Measurements from ENCODE around the gene TMEM208.

The TMEM208 gene

DNA sequence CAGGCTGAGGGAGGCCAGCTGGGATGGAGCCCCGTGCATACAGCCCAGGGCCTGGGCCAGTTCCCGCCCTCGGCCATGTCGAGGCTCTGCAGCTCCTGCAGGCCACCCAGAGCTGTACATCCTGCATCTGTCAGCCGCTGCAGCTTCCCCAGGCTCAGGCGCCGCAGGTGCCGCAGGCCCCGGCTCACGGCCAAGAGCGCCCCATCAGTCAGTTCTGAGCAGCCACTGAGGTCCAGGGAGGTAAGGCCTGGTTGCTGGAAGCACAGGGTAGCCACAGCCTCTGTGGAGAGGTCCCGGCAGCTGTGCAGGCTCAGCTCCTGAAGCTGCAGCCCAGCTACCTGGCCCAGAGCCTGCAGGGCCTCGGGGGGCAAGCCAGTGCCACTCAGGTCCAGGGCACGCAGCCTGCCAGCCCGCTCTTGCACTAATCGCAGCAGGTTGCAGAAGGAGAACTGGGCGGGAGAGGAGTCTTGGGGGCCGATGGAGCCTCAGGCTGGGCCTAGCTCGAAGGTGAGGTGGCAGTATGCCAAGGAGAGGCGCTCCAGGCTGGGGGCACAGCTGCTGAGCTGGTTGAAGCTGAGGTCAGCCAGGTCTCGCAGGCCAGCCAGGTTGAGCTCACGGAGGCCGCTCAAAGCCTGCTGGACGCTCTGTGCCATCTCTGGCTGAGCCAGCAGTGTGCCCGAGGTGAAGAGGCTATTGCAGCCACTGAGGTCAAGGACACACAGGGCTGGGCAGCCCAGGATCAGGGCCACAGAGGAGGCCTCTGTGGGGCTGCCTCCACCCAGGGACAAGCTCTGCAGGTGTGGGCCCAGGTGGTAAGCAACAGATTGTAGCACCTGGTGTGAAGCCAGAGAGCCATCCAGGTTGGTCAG lies 16.6 kb upstream of the TMEM208 start:
- no peak for DNase-seq

DNA sequence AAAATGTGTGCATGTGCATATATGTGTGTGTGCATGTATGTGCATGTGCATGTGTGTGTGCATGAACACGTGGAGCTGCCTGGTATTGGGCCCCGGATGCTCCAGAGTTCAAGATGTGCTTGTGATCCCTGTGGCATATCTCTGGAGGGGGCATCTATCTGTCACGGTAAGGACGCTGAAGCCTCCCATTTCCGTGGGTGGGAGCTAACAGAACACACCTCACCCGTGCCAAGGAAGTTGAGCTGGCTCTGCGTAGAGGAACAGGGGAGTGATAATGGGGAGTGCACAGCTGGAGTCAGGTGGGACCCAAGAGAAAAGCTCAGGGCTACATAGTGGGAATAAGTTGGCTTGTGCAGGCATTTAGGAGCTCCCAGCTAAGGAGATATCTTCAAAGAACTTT lies 15.3 kb upstream of the TMEM208 start:
- no peak for DNase-seq

DNA sequence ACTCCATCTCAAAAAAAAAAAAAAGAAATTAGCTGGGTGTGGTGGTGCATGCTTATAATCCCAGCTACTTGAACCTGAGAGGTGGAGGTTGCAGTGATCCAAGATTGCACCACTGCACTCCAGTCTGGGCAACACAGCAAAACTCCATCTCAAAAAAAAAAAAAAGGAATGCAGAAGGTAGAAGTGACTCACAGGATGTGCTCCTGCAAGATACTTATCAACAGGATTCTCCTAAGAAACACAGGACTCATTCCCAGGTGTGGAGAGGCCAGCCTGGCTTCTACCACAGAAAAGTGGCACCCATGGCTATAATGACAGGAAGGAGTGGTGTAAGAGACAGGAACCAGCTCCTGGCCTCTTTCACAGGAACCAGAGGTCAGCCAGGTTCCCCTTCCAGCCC lies 14.2 kb upstream of the TMEM208 start:
- no peak for DNase-seq

DNA sequence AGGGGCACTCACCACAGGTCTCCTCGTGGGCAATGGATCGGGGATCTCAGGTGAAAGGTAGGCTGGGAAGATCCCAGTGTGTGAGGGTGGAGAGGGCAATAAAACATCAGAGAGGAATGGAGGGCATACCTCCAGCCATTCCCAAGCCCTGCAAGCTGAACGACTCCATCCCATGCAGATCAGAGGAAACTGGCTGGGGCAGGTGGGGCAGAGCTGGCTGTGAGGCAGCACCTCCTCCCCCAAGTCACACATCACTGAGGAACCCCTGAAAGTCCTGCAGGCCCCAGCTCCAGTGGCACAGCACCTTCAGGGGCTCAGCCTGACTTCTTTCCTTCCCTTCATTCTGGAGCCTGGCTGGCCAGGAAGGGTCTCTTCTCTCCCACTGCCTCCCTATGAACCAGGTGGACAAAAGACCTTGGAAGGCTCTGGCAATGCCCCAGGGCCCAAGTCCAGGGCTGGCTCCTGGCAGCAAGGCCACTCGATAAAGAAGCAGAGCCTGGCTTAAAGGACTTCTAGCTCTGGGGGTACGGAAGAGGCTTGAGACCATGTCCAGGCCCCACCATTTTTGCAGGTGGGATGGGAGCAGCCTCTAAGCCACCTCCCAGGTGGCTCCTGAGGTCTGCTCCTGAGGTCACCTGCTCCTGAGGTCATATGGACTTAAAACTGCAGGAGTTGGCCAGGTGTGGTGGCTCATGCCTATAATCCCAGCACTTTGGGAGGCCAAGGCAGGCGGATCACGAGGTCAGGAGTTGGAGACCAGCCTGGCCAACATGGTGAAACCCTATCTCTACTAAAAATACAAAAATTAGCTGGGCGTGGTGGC lies 13.5 kb upstream of the TMEM208 start:
- DNase-seq, result no peak

DNA sequence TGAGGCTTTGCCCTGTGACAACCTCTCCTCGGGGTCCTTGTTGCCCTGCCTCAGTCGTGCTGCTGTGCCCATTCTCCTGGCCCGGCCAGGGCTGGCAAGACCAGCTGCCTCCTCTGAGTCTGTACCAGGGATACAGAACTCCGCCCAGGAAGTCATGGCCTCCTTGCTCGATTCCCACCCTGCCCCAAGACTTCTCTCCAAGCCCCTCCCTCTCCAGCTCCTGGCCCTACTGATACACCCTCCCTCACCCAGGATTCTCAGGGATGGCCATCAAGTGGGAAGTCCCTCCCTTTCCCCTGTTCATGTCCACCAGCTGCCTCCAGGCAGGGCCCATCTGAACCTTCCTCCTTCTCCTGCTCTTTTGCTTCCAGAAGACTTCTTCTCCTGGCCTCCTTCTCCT lies 11.2 kb upstream of the TMEM208 start:
- DNase-seq, result no peak

DNA sequence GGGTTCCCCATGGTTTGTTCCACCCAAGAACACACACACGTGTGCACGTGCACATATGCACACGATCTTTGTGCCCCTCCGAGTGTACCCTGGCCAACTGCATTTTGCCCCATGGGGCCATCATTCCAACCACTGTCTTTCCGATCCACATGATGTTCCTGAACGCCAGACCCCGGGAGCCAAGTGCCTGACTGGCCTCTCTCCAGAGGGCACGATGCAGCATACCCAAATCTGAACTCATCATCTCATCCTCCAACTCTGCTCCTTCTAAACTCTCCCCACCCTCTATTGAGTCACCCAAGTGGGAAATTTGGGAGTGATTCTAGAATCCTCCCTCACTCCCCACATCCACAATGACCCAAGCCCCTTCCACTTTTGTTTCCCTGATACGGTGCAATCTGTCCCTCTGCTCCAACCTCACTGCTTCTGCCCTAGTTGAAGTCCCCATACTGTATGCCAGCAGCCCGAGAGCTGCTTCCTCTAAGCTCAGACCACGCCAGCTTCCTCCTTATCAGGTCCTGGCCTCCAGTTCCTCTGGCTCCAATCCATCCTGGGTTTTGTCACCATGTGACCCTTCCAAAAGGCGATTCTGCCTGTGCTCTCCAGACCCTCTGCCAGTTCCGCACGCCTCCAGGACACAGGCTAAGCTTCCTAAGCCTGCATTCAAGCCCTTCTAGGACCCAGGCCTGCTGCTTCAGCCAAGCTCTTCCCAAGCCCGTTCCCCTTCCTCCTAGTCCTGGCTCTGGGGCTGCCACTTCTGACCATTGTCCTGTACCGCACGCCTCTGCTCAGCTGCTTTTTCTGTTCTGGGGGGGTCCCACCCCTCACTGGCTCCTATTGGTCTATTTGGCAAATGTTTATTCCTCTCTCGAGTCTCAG lies 10.1 kb upstream of the TMEM208 start:
- DNase-seq, result no peak

DNA sequence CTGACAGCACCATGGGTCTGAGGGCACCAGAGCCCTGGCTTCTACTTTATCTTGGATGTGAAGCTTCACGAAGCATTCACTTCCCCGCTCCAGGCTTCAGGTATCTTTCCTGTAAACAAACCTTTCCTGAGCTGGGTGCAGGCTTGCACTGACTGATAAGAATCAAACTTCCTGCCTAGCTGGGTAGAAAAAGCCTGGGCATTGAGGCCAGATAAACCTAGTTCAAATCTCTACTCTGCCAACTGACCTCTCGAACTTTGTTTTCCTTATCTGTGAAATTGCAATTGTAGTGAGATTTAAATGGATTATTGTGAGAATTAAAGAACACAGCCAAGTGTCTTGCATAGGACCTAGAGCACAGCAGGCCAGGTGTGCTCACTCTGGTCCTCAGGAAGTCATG lies 2.9 kb upstream of the TMEM208 start:
- DNase-seq, result no peak

DNA sequence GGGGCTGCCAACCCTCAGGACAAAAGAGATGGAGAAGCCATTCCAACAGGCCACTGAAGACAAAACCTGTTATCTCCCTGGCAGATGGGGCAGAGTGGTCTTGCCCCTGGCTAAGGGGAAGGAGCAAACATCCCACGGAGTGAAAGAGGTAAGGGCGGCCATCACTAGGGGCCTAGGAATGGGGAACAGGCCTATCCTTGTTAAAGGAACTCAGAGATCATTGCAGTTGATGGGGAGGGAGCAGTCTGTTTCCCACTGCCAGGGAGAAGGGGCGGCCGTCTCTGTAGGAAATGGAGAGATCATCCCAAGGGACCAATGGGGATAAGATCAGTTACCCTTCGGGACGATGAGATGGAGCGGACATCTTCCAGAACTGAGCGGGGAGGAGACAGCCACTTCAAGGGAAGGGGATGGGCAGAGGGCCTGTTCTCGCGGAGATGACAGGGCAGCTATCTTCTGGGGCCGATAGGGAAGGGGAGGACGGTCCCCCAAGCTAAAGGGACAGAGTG lies 581 bp upstream of the TMEM208 start:
- DNase-seq, result no peak

DNA sequence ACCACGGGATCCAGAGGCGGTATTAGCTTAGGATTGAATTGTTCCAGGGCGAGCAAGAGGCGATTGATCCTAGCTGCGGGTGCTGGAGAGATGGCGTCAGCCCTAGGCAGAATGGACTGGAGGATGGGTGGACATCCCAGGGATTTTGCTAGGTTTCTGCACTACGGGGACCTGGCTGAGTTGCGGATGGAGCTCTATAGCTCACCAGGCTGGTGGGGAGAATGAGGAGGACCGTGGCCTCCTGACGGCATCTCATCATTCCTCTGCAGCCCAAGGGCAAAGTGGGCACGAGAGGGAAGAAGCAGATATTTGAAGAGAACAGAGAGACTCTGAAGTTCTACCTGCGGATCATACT lies 614 bp downstream of the TMEM208 start:
- DNase-seq, result no peak

DNA sequence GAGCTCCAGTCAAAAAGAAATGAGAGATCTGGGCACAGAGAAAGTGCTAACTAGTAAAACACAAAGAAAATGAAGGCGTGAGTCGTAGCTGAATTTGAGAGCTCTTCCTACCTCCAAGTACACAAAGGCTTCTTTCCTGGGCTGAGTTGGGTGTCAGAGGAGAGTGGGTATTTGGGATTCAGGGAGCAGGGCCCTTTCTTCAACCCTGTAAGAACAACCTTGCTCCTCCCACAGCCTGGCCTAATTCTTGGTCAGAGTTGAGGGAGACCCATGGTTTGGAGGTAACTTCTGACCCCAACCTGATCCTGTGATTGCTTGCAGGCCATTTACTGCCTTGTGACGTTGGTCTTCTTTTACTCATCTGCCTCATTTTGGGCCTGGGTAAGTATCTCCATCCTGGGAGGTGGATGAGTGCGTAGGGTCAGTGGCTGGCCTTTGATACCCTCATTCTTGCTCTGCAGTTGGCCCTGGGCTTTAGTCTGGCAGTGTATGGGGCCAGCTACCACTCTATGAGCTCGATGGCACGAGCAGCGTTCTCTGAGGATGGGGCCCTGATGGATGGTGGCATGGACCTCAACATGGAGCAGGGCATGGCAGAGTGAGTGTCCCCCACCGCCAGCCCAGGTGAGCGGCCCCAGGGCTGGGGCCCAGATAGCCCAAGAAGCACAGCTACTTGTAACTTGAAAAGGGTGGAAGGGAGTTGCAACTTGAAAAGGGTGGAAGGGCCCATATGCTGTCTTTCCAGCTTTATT lies 1.3 kb downstream of the TMEM208 start:
- DNase-seq, result no peak

DNA sequence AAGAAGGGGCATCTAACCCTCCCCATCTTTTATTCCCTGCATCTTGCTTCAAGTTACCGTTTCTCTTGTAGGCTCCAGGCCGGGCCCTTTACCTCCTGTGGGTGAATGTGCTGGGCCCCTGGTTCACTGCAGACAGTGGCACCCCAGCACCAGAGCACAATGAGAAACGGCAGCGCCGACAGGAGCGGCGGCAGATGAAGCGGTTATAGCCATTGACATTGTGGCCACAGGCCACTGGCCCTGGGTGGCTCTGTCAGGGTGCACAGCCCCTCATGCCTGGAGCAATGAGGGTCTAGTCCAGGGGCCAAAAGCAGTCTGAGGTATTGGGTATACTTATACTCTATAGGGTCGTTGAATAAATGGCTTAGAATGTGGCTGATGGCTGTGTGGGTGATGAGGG lies 2.0 kb downstream of the TMEM208 start:
- no peak for DNase-seq

DNA sequence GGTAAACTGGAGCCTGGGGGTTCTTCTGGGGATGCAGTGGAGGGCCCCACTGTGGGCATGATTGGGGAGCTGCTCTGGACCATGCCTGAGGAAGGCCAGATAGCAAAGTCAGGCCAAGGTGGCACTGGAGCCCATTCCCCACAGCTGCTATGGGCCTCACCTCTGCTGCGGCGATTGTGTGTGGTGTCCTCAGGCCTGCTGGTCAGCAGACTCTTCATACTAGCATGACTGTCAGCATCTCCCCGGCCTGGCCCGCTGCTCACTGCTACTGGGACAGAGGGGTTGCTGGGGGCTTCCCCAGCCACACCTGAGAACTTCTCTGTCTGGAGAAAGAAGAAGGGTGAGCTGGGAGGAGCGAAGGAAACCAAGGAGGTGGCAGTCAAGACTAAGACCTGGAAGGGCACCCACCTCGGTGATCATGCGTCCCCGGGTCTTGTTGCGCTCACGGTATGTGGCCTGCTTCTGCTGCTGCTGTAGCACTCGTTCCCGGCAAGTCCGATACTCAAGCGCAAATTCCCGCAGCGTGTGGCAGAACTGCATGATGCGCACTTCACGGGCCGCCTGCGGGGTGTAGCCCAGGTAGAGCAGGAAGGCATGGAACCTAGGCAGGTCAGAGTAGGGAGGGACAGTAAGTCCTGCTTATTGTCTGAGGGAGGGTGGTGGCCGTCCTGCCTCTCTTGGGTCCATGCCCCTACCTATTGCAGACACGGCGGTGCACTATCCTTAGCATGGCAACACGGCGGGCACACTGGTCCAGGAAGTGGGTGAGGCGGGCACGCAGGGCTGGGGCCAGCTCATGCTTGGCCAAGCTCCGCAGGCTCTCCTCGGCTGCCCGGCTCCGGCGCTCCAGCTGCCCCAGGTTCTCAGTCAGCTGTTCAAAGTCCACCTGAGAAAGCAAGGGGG lies 3.2 kb downstream of the TMEM208 start:
- DNase-seq, result no peak

DNA sequence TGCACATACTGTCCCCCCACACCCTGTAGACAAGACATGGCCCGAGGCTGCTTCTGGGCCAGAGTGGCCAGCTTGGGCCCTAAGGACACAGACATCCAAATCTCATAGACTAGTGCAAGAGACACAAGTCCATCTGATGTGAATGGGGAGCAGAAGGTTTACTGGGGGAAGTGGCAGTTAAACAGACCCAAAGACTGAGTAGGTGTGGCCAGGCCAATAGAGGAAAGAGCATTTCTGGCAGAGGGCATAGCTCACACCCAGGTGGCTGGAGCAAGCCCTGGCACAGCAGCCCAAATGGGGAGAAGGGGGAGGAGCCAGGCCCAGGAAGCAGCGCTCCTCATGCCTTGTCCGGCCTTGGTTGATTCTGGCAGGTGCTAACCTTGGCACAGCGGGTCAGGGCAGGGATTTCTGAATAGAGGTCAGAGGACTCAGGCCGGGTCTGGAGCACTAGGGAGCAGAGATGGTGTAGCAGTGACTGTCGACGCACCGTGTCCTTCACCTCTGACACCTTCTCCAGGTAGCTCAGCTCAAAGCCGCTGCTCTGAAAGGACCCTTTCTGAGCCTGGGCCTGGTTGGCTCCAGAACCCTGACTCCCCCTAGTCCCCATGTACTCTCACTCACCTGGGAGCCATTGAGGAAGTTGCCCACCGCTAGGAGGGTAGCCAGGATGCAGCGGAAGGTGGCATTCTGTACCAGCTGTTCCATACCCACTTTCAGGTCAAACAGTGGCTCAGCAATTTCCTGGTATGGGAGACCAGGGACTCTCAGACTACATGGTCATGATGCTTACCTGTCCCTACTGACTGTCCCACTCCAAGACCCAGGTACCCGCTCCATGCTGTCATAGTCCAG lies 4.1 kb downstream of the TMEM208 start:
- DNase-seq, result no peak

DNA sequence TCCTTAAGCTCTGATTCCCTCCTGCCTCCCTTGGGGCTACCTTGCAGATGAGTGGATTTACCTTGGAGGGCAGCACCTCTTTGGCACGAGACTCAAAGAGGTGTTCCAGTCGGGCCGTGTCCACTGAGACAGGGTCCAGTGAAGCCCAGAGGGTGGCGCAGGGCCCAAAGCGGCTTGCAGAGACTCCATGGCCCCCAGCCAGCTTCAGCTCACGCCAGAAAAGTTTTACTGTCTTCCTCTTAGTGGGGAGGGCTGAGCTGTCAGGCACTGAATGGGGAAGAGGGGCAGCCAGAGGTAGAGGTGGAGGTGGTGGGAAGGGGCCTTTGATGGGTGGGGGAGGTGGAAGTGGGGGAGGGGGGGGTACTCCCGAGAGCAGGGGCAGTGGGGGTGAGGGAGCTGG lies 6.7 kb downstream of the TMEM208 start:
- DNase-seq, result no peak

DNA sequence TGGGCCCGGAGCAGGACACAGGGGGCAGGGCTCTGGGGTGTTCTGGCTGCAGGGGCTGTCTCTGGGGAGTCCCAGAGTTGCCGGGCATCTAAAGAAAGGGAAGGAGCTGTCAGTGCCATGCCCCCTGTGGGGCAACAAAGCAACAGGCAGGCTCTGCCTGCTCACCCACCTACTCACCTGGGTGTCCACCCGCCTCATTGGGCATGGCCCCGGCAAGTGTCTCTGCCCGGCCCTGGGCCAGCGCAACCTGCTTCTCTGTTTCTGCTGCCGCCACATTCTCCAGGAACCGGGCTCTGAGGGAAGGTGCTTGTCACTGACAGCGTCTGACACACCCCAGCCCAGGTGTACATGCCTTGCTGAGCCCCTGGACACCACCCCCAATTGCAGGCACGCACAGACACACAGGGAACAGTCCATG lies 7.3 kb downstream of the TMEM208 start:
- no peak for DNase-seq

DNA sequence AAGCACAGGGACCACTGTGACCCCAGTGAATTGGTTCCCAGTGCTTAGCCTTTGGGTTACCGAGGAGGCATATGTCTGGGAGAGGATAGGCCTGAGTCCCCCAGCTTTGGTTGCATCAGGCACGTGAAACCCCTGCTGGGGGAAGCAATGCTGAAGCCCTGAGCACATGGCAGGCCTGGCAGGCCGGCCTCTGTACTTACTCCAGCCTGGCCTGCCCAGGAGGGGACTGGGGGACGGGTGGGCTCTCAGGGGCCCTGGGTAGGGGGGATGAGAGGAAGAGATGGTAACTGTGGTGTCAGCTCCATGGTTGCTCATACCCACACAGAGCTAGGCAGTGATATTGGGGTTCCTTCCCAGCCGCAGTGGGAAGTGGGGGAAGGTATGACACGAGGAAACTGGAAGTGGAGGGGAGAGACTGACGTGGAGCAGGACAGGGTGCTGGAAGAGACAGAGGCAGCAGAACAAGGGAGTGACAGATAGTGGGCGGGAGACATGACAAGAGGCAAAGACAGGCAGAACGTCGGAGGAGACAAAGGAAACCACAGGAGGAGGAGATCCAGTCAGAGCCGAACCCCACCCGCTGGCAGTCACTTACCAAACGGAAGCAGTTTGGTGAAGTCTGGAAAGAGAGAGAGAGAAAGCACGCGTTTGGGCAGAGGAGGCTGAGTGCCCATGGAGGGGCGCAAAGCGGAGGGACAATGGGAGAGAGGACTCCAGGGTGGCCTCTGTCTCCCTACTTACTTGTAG lies 9.1 kb downstream of the TMEM208 start:
- no peak for DNase-seq

DNA sequence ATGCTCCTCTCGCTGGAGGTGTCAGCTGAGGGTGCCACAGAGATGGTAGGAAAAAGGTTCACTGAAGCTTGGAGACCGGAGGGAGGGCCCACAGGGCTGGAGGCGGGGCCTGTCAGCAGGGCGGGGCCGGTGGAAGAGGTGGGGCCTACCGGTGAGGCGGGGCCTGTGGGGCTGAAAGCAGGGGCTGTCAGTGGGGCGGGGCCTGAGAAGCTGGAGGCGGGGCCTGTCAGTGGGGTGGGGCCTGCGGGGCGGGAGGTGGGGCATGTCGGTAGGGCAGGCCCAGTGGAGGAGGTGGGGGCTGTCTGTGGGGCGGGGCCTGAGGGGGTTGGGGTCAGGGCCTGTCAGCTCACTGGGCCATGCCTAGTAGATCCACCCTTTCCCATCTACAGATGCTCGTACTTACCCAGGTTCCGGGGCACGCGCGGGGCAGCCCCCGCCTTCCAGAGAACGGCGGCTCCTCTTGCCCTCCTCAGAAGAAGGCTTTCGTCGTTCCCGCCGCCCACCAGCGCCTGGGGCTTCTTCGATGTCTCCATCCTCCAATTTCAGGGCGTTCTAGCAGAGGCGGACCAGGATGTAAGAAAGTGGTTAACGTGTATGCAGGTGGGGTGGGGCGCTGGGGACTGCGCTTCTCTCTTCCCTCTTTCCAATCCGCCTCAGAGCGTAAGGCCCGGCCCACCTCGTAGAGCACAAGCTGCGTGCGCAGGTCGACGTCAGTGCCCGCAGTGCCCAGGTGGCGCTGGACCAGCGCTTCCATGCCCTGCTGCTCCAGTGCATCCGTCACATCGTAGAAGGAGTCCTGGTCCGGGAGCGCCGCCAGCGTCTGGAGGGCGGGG lies 9.8 kb downstream of the TMEM208 start:
- peak; percentile 70 for DNase-seq
